Measurements from ENCODE around the gene HTRA1. TPM values are rescaled to one million over a fixed set of nuclear protein-coding genes. Genes with fewer than 3 reads are reported as not detected.
A peak's percentile ranks its signal among the peaks of the same experiment; 100 is the strongest.

HTRA1 gene
- total RNA-seq, 8 experiments from 2014 or later = 0.55 to 186 (median 5.3) TPM

DNA sequence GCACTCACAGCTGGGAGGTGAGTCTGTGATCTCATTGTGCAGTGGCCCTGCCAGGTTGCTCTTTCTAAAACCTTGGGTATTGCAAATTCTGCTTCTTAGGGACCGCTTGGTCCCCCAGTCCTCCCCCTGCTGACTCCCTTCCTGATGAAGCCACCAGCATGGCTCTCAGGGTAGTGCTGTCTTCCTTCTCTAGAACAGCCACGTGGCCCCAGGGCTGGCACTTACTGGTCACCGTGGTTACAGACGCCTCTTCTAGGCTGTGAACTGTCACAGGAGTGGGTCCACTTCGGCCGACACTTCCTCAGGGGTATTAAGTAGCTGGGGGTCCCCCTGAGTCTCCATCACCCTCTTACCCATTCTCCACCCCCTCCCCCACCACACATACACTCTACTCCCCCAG is 2.7 kb upstream of the HTRA1 start:
- peak in 3 of 8 experiments; percentile 19 to 20 (median 20) for ATAC-seq (replicated peaks in 6 of 8)
- Histone ChIP-seq H3K27ac (no peak overlapping the region), H3K4me1 (replicated peaks in 1 of 2) (peaks cover 7 to 12% of the 10 kb centered on the region in 2 donors), H3K4me3 (no peak overlapping the region)
- in situ Hi-C loops (cut with MboI; ENCODE audit: low pct_unique_long_range_greater_than_20kb in 2 of 9, low sequenced_read_pairs in 9 of 9, unreplicated experiment in 9 of 9) = no loop called here
- WGBS, 10 experiments = 33 to 100% (median 91%) methylated on average over 1 to 3 of the region's 6 CpGs; no CpG with 5 or more reads in 6 of the 10 experiments

- no peak for ATAC-seq (replicated peaks in 6 of 8)
- 55 to 87% (median 60%) methylated on average over 1 to 11 of the region's 14 CpGs; no CpG with 5 or more reads in 3 of the 10 experiments for WGBS, 10 experiments
- no peak overlapping the region for H3K27ac ChIP-seq
- no peak overlapping the region for H3K4me3 ChIP-seq
- in situ Hi-C loops (cut with MboI; ENCODE audit: low pct_unique_long_range_greater_than_20kb in 2 of 9, low sequenced_read_pairs in 9 of 9, unreplicated experiment in 9 of 9) = no loop called here
- peaks cover 7 to 12% of the 10 kb centered on the region in 2 donors for H3K4me1 ChIP-seq (replicated peaks in 1 of 2)
Measured at GRCh38 chr10:122459561-122460273, 1.6 kb upstream of the HTRA1 start.

GRCh38 chr10:122460891-122461293 is 461 bp upstream of the HTRA1 start:
- in situ Hi-C loops (cut with MboI; ENCODE audit: low pct_unique_long_range_greater_than_20kb in 2 of 9, low sequenced_read_pairs in 9 of 9, unreplicated experiment in 9 of 9) = no loop called here
- Histone ChIP-seq H3K4me3 (peak overlapping the region; percentile 45 to 59 (median 49)), H3K4me1 (replicated peaks in 1 of 2) (peaks cover 7 to 12% of the 10 kb centered on the region in 2 donors), H3K27ac (no peak overlapping the region)
- peak in 6 of 8 experiments; percentile 3 to 14 (median 6) for ATAC-seq (replicated peaks in 6 of 8)
- WGBS, 10 experiments = 2 to 6% (median 2%) methylated on average over 10 to 13 of the region's 40 CpGs; no CpG with 5 or more reads in 7 of the 10 experiments

DNA sequence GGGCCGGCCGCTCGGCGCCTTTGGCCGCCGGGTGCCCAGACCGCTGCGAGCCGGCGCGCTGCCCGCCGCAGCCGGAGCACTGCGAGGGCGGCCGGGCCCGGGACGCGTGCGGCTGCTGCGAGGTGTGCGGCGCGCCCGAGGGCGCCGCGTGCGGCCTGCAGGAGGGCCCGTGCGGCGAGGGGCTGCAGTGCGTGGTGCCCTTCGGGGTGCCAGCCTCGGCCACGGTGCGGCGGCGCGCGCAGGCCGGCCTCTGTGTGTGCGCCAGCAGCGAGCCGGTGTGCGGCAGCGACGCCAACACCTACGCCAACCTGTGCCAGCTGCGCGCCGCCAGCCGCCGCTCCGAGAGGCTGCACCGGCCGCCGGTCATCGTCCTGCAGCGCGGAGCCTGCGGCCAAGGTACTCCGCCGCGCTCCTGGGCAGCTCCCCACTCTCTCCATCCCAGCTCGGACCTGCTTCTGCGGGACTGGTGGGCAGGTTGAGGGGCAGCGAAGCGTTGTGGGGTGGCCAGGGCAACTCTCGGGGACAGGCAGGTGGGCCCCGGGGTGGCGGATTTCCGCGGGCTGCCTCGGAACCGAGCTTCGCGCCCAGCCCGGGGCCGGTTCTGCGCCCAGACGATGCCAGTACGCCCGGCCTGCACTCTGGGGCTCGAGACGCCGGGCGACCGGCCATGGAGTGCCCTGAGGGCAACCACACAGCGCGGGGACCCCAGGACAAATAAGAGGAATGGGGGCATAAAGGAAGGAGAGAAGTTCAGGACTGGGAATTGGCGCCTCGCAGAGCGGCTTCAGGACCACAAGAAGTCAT is 578 bp downstream of the HTRA1 start:
- H3K4me3 ChIP-seq = peak overlapping the region; percentile 45 to 59 (median 49)
- H3K27ac ChIP-seq = no peak overlapping the region
- H3K4me1 ChIP-seq (replicated peaks in 1 of 2) = peaks cover 7 to 12% of the 10 kb centered on the region in 2 donors
- WGBS, 10 experiments = 0 to 3% (median 0%) methylated on average over 1 to 12 of the region's 95 CpGs; no CpG with 5 or more reads in 6 of the 10 experiments
- in situ Hi-C loops (cut with MboI; ENCODE audit: low pct_unique_long_range_greater_than_20kb in 2 of 9, low sequenced_read_pairs in 9 of 9, unreplicated experiment in 9 of 9) = no loop called here
- peak; percentile 21 to 73 (median 63) for ATAC-seq (replicated peaks in 6 of 8)

DNA sequence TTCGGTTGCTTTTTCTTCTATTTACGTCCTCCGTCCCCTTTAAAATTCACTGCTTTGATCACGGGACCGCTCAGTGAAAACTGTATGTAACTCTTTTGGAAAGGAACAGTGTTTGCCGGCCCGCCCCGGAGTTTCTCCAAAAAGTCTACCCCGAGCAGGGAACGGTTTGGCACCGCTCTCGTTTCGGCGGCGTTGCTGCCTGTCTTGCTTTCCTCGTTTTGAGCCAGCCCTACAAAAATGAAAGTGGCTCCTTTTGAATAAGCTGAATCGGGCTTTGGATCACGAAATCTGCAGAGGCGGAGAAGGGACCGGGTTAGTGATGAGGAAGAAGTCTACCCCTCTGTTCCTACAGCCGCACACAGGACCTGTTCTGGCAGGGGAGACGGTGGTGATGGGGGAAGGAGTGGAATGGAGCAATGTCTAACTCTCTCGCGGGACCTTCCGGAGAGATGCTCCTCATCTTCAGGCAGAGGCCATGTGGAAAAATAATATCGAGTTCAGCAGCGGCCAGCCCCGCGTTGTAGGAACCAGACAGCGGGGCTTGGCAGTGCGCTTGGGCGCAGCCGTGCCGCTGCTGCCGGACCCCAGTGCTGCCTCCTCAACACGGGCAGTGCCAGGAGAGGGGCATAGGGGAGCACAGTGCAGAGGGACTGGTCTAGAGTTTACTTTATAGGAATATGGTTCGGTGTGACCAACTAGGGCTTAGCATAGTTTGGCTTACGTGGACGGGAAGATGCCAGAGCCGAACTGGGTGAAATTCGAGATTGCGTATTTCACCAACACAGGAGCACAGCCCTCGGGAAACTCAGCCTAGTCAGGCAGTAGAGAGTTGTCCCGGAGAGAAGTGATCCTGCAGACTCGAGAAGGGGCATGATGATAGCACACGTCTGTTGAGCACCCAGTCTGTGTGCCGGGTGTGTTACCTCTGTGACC is 1.4 kb downstream of the HTRA1 start:
- WGBS, 10 experiments = 0 to 51% (median 3%) methylated on average over 3 to 22 of the region's 47 CpGs; no CpG with 5 or more reads in 3 of the 10 experiments
- H3K27ac ChIP-seq = no peak overlapping the region
- in situ Hi-C loops (cut with MboI; ENCODE audit: low pct_unique_long_range_greater_than_20kb in 2 of 9, low sequenced_read_pairs in 9 of 9, unreplicated experiment in 9 of 9) = no loop called here
- H3K4me3 ChIP-seq = peak overlapping the region; percentile 45 to 59 (median 49)
- ATAC-seq (replicated peaks in 6 of 8) = peak in 3 of 8 experiments; percentile 59 to 64 (median 64)
- H3K4me1 ChIP-seq (replicated peaks in 1 of 2) = peaks cover 7 to 10% of the 10 kb centered on the region in 2 donors

DNA sequence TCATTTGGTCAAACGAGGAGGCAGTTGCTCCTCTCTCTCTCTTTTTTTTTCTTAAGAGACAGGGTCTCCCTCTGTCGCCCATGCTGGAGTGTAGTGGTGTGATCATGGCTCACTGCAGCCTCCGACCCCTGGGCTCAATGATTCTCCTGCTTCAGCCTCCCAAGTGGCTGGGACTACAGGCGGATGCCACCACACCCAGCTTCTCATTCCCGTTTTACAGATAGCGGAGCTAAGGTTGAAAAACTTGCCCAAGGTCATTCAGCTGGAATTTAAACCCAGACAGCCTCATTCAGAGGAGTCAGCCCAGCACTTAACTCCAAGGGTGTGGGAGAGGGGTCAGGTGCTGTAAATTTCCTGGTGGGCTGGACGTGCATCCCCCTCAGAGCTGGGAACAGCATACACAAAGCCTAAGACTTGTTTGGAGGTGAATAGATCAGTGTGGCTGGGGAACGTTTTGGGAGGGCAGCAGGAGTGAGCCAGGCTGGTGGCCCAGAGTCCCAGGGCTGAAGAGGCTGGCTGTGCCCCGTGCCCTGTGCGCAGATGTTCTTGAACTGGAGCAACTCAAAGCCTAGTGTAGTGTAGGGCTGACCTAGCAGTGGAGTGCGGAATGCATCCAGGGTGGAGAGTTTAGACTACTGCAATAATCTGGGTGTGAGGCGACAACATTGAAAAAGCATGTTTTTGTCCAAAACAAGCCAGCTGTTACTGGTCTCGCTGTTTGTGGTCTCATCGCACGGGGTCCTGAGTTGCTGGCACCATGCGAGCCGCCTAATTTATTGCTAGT is 2.3 kb downstream of the HTRA1 start:
- no peak overlapping the region for H3K27ac ChIP-seq
- no peak for ATAC-seq (replicated peaks in 6 of 8)
- peaks cover 4 to 7% of the 10 kb centered on the region in 2 donors for H3K4me1 ChIP-seq (replicated peaks in 1 of 2)
- 30 to 100% (median 80%) methylated on average over 1 to 12 of the region's 17 CpGs; no CpG with 5 or more reads in 2 of the 10 experiments for WGBS, 10 experiments
- in situ Hi-C loops (cut with MboI; ENCODE audit: low pct_unique_long_range_greater_than_20kb in 2 of 9, low sequenced_read_pairs in 9 of 9, unreplicated experiment in 9 of 9) = no loop called here
- no peak overlapping the region for H3K4me3 ChIP-seq

- ATAC-seq (replicated peaks in 6 of 8) = no peak
Measured at GRCh38 chr10:122464250-122464510, 2.8 kb downstream of the HTRA1 start.

GRCh38 chr10:122464586-122464985 is 3.2 kb downstream of the HTRA1 start:
- ATAC-seq (replicated peaks in 6 of 8) = no peak
- WGBS, 10 experiments = 81 to 96% (median 88%) methylated on average over 1 to 8 of the region's 11 CpGs; no CpG with 5 or more reads in 5 of the 10 experiments
- in situ Hi-C loops (cut with MboI; ENCODE audit: low pct_unique_long_range_greater_than_20kb in 2 of 9, low sequenced_read_pairs in 9 of 9, unreplicated experiment in 9 of 9) = no loop called here
- Histone ChIP-seq H3K27ac (no peak overlapping the region), H3K4me1 (replicated peaks in 1 of 2) (peaks cover 3 to 7% of the 10 kb centered on the region in 2 donors), H3K4me3 (no peak overlapping the region)

More at GRCh38 chr10:122464250-122464510, 2.8 kb downstream of the HTRA1 start:
- in situ Hi-C loops (cut with MboI; ENCODE audit: low pct_unique_long_range_greater_than_20kb in 2 of 9, low sequenced_read_pairs in 9 of 9, unreplicated experiment in 9 of 9) = no loop called here
- no peak overlapping the region for H3K27ac ChIP-seq
- WGBS, 10 experiments = 40 to 83% (median 74%) methylated on average over 1 to 4 of the region's 4 CpGs; no CpG with 5 or more reads in 3 of the 10 experiments
- H3K4me3 ChIP-seq = no peak overlapping the region
- peaks cover 3 to 7% of the 10 kb centered on the region in 2 donors for H3K4me1 ChIP-seq (replicated peaks in 1 of 2)

DNA sequence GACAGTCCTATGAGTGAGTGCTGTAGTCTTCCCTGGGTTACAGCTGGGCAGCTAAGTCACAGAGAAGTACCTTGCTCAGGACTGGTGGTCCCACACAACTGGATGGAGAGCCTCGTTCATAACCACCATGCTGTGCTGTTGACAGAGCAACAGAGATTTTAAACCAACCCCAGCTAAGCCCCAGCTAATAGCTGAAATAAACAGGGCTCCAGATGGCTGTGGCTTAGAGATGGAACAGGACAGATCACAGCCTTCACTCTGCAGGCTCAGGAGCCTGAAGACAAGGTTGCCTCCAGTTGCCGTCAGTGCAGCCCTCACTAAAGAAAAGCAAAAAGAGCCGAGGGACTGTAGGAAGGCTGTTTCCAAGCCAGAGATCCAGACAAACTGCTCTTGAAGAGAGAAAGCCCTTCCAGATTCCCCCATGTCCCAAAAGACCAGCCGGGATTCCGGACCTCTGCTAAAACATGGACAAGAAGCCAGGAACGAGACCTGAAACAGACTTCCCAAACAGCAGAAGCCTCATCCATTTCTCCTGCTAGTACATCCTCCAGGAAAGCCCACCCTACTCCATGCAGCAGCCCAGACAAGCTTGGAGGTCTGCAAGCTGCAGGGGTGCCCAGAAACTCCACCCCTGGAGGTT is 4.2 kb downstream of the HTRA1 start:
- no peak for ATAC-seq (replicated peaks in 6 of 8)
- WGBS, 10 experiments = 44 to 80% (median 68%) methylated on average over 1 to 6 of the region's 6 CpGs; no CpG with 5 or more reads in 4 of the 10 experiments
- H3K4me3 ChIP-seq = no peak overlapping the region
- in situ Hi-C loops (cut with MboI; ENCODE audit: low pct_unique_long_range_greater_than_20kb in 2 of 9, low sequenced_read_pairs in 9 of 9, unreplicated experiment in 9 of 9) = no loop called here
- peaks cover 3 to 5% of the 10 kb centered on the region in 2 donors for H3K4me1 ChIP-seq (replicated peaks in 1 of 2)
- no peak overlapping the region for H3K27ac ChIP-seq

- no peak for ATAC-seq (replicated peaks in 6 of 8)
- Histone ChIP-seq H3K27ac (no peak overlapping the region), H3K4me1 (replicated peaks in 1 of 2) (peaks cover 0 to 3% of the 10 kb centered on the region in 2 donors), H3K4me3 (no peak overlapping the region)
- WGBS, 10 experiments = 72 to 92% (median 80%) methylated on average over 1 to 7 of the region's 8 CpGs; no CpG with 5 or more reads in 3 of the 10 experiments
- in situ Hi-C loops (cut with MboI; ENCODE audit: low pct_unique_long_range_greater_than_20kb in 2 of 9, low sequenced_read_pairs in 9 of 9, unreplicated experiment in 9 of 9) = no loop called here
Measured at GRCh38 chr10:122466951-122467381, 5.6 kb downstream of the HTRA1 start.

DNA sequence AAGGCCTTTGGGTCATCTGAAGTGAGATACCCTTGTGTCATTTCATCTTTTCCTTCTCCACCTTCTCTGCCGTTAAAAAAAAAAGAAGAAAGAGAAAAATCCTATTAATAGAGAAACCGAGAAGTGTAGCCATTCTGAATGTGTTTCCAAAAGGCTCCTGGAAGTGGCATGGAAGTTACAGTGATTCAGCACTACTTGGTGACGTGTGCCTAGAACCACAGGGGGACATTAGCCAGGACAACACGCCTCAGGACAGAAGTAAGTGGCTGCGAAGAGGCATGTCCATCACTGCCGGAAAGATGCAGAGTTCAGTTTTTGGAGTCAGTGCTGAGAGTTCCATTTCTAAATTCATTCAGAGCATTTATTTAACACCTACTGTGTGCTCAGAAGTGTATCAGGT is 6.3 kb downstream of the HTRA1 start:
- H3K4me1 ChIP-seq (replicated peaks in 1 of 2) = no peaks in the 10 kb centered on the region
- no peak for ATAC-seq (replicated peaks in 6 of 8)
- WGBS, 10 experiments = 0 to 91% (median 80%) methylated on average over 1 to 6 of the region's 6 CpGs; no CpG with 5 or more reads in 3 of the 10 experiments
- H3K27ac ChIP-seq = no peak overlapping the region
- in situ Hi-C loops (cut with MboI; ENCODE audit: low pct_unique_long_range_greater_than_20kb in 2 of 9, low sequenced_read_pairs in 9 of 9, unreplicated experiment in 9 of 9) = no loop called here
- no peak overlapping the region for H3K4me3 ChIP-seq

Measured in motor neuron (in vitro differentiated cells).